C4-2B (cell line): Measurements from ENCODE around the gene ARGLU1.

Experiments
- ZFX ChIP-seq: fragments of 450-650 bp; IDR thresholded peaks from 2 replicates; pipeline ENCODE4 v1.6.1; 2017
- TF ChIP-seq, protein P1 (sequence below): fragments of 450-650 bp; conservative IDR thresholded peaks from 2 replicates; pipeline ENCODE4 v1.5.1; 2017; ENCODE audit warnings: mild to moderate bottlenecking

- TF ChIP-seq, protein P1, sequence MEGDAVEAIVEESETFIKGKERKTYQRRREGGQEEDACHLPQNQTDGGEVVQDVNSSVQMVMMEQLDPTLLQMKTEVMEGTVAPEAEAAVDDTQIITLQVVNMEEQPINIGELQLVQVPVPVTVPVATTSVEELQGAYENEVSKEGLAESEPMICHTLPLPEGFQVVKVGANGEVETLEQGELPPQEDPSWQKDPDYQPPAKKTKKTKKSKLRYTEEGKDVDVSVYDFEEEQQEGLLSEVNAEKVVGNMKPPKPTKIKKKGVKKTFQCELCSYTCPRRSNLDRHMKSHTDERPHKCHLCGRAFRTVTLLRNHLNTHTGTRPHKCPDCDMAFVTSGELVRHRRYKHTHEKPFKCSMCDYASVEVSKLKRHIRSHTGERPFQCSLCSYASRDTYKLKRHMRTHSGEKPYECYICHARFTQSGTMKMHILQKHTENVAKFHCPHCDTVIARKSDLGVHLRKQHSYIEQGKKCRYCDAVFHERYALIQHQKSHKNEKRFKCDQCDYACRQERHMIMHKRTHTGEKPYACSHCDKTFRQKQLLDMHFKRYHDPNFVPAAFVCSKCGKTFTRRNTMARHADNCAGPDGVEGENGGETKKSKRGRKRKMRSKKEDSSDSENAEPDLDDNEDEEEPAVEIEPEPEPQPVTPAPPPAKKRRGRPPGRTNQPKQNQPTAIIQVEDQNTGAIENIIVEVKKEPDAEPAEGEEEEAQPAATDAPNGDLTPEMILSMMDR, result no peak
- no peak for TF ChIP-seq ZFX
These were observed 12.2 kb downstream of the ARGLU1 start for GRCh38 chr13:106555631-106556328.
